GM18508 (cell line): ENCODE measurements around the gene SF3B6.

ENCODE experiments used
- ATAC-seq: cut with Tn5 transposase; IDR thresholded peaks from one replicate; pipeline ENCODE4 v1.9.1; 2021; ENCODE audit warnings: moderate number of reproducible peaks; ENCODE audit not compliant: insufficient read depth, unreplicated experiment

The SF3B6 gene

DNA sequence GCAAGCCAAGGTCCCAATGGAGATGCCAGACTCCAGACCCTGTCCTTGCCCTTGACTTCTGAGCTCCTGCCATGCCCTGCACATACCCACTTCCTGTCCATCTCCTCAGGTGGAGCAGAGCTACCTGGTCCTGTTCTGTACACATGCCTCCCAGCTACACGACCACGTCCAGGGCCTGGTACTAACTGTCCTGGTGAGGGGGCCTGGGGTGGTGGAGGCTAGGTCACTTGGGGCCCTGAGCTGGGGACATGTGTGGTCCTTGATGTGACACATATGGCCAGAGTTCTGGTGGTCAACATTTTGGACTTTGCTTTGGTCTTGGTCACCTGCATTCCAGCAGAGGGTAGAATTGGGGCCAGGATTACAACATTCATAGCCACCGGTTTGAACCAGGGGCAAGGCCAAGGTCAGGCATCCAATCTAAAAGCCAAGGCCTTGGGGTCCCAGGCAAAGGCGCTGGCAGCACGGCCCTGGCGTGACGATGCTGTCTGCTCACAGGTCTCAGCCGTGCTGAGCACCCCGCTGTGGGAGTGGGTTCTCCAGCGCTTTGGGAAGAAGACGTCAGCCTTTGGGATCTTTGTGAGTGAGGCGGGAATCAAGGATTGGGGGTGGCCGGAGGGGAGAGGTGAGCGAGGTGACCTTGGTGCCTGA lies 53.7 kb downstream of the SF3B6 start:
- ATAC-seq, result no peak

- ATAC-seq, result no peak
Observed at GRCh38 chr2:24021122-24021998, 54.8 kb downstream of the SF3B6 start.

GRCh38 chr2:24020244-24020643 lies 55.9 kb downstream of the SF3B6 start:
- ATAC-seq, result no peak

GRCh38 chr2:24019729-24020128 lies 56.4 kb downstream of the SF3B6 start:
- no peak for ATAC-seq

GRCh38 chr2:24018241-24018640 lies 57.9 kb downstream of the SF3B6 start:
- ATAC-seq, result no peak

DNA sequence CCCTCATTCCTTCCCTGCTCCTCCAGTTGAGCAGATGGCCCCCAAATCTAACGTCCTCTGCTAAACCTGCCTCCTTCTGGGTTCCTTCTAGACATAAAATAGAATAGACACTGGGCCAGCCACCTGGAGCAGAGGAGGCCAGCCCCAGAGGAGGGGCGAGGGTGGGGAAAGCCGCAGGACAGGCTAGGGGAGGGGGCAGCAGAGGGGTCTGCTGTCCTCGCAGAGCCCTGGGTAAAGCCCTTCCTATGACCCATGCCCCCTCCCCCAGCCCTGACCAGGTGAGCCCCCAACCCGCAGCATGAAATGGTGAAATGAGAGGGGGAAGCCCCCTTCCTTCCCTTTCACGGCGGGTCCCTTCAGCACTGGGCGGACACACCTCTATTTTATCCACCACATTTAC lies 58.4 kb downstream of the SF3B6 start:
- ATAC-seq, result no peak
